HUES64 (cell line): ENCODE data around the gene PLEKHM2.

Experiments
- H3K27ac ChIP-seq: 2 replicates; pipeline ENCODE4 v1.7.0; 2013; ENCODE audit warnings: low read depth, low read length, inconsistent platforms
- H3K27me3 ChIP-seq: 2 replicates; pipeline ENCODE4 v1.6.1; 2013; ENCODE audit warnings: mild to moderate bottlenecking, low read length; ENCODE audit not compliant: insufficient read depth
- H3K36me3 ChIP-seq: 2 replicates; pipeline ENCODE4 v1.6.1; 2013; ENCODE audit warnings: mild to moderate bottlenecking, low read length; ENCODE audit not compliant: insufficient read depth
- H3K4me1 ChIP-seq: 2 replicates; pipeline ENCODE4 v1.6.1; 2013; ENCODE audit warnings: mild to moderate bottlenecking, low read length, moderate library complexity; ENCODE audit not compliant: insufficient read depth
- H3K4me3 ChIP-seq: 2 replicates; pipeline ENCODE4 v1.5.1; 2013; ENCODE audit warnings: mild to moderate bottlenecking, low read length, moderate library complexity
- H3K9ac ChIP-seq: 2 replicates; pipeline ENCODE4 v1.6.1; 2013; ENCODE audit warnings: mild to moderate bottlenecking, low read depth, low read length
- H3K9me3 ChIP-seq: 2 replicates; pipeline ENCODE4 v1.6.1; 2013; ENCODE audit warnings: low read depth, low read length; ENCODE audit not compliant: insufficient read depth
- WGBS: fragments of 150-250, 120-280 bp; methylation state at CpG from one replicate; pipeline ENCODE4 v1.1.7; 2013; ENCODE audit warnings: missing lambda C conversion rate; 5-methylcytosine and 5-hydroxymethylcytosine counted together

PLEKHM2 gene

GRCh38 chr1:15744122-15744679 lies 60.1 kb downstream of the PLEKHM2 start:
- H3K36me3 ChIP-seq, result no peaks in the 10 kb centered on the region
- no peaks in the 10 kb centered on the region for H3K9me3 ChIP-seq
- H3K9ac ChIP-seq, result no peak overlapping the region
- H3K27ac ChIP-seq, result no peak overlapping the region
- 89% methylated on average over 30 of the region's 30 CpGs for WGBS
- H3K4me1 ChIP-seq, result 0 out of 2 replicates have a peak, but pooled peaks cover 1% of the 10 kb centered on the region
- H3K27me3 ChIP-seq, result no peaks in the 10 kb centered on the region
- H3K4me3 ChIP-seq, result no peak overlapping the region

GRCh38 chr1:15747378-15747777 lies 63.3 kb downstream of the PLEKHM2 start:
- Histone ChIP-seq H3K9ac (no peak overlapping the region), H3K36me3 (no peaks in the 10 kb centered on the region), H3K4me1 (peaks cover 9% of the 10 kb centered on the region; the same call in 1 of the 2 replicates), H3K27me3 (no peaks in the 10 kb centered on the region), H3K9me3 (no peaks in the 10 kb centered on the region), H3K4me3 (no peak overlapping the region), H3K27ac (no peak overlapping the region)
- 84% methylated on average over 8 of the region's 8 CpGs for WGBS

GRCh38 chr1:15748264-15748663 lies 64.1 kb downstream of the PLEKHM2 start:
- Histone ChIP-seq H3K27ac (no peak overlapping the region), H3K9me3 (no peaks in the 10 kb centered on the region), H3K4me1 (peaks cover 9% of the 10 kb centered on the region; the same call in 1 of the 2 replicates), H3K9ac (no peak overlapping the region), H3K4me3 (no peak overlapping the region), H3K27me3 (no peaks in the 10 kb centered on the region), H3K36me3 (no peaks in the 10 kb centered on the region)
- 93% methylated on average over 5 of the region's 5 CpGs for WGBS

GRCh38 chr1:15748690-15749398 lies 64.7 kb downstream of the PLEKHM2 start:
- no peak overlapping the region for H3K4me3 ChIP-seq
- no peaks in the 10 kb centered on the region for H3K27me3 ChIP-seq
- H3K9ac ChIP-seq, result no peak overlapping the region
- H3K36me3 ChIP-seq, result no peaks in the 10 kb centered on the region
- H3K27ac ChIP-seq, result no peak overlapping the region
- H3K4me1 ChIP-seq, result peaks cover 9% of the 10 kb centered on the region; the same call in 1 of the 2 replicates
- 89% methylated on average over 10 of the region's 10 CpGs for WGBS
- H3K9me3 ChIP-seq, result no peaks in the 10 kb centered on the region

- Histone ChIP-seq H3K9ac (no peak overlapping the region), H3K4me3 (no peak overlapping the region), H3K4me1 (peaks cover 9% of the 10 kb centered on the region; the same call in 1 of the 2 replicates), H3K9me3 (no peaks in the 10 kb centered on the region), H3K27ac (no peak overlapping the region), H3K36me3 (no peaks in the 10 kb centered on the region), H3K27me3 (no peaks in the 10 kb centered on the region)
- 76% methylated on average over 19 of the region's 19 CpGs for WGBS
Observed at GRCh38 chr1:15749399-15750291, 65.5 kb downstream of the PLEKHM2 start.

- no peak overlapping the region for H3K4me3 ChIP-seq
- no peaks in the 10 kb centered on the region for H3K9me3 ChIP-seq
- no peak overlapping the region for H3K9ac ChIP-seq
- 83% methylated on average over 12 of the region's 12 CpGs for WGBS
- peaks cover 15% of the 10 kb centered on the region; the same call in 1 of the 2 replicates for H3K4me1 ChIP-seq
- H3K36me3 ChIP-seq, result no peaks in the 10 kb centered on the region
- no peak overlapping the region for H3K27ac ChIP-seq
- H3K27me3 ChIP-seq, result no peaks in the 10 kb centered on the region
Observed at GRCh38 chr1:15750924-15751323, 66.8 kb downstream of the PLEKHM2 start.

- no peaks in the 10 kb centered on the region for H3K27me3 ChIP-seq
- WGBS, result 91% methylated on average over 10 of the region's 10 CpGs
- H3K9ac ChIP-seq, result no peak overlapping the region
Observed at GRCh38 chr1:15751717-15752116, 67.6 kb downstream of the PLEKHM2 start.

GRCh38 chr1:15753776-15754175 lies 69.7 kb downstream of the PLEKHM2 start:
- Histone ChIP-seq H3K36me3 (no peaks in the 10 kb centered on the region), H3K9ac (no peak overlapping the region), H3K4me3 (no peak overlapping the region), H3K27ac (no peak overlapping the region), H3K27me3 (no peaks in the 10 kb centered on the region), H3K9me3 (no peaks in the 10 kb centered on the region), H3K4me1 (peaks cover 35% of the 10 kb centered on the region)
- WGBS, result 94% methylated on average over 10 of the region's 10 CpGs

More at GRCh38 chr1:15751717-15752116, 67.6 kb downstream of the PLEKHM2 start:
- no peaks in the 10 kb centered on the region for H3K36me3 ChIP-seq
- H3K9me3 ChIP-seq, result no peaks in the 10 kb centered on the region
- no peak overlapping the region for H3K27ac ChIP-seq
- no peak overlapping the region for H3K4me3 ChIP-seq
- peaks cover 22% of the 10 kb centered on the region for H3K4me1 ChIP-seq

- Histone ChIP-seq H3K4me3 (no peak overlapping the region), H3K9me3 (no peaks in the 10 kb centered on the region), H3K27me3 (no peaks in the 10 kb centered on the region), H3K4me1 (peaks cover 26% of the 10 kb centered on the region), H3K9ac (no peak overlapping the region), H3K27ac (no peak overlapping the region), H3K36me3 (no peaks in the 10 kb centered on the region)
- WGBS, result 87% methylated on average over 2 of the region's 2 CpGs
Observed at GRCh38 chr1:15755021-15755645, 71.0 kb downstream of the PLEKHM2 start.

GRCh38 chr1:15755646-15756040 lies 71.5 kb downstream of the PLEKHM2 start:
- H3K27me3 ChIP-seq, result no peaks in the 10 kb centered on the region
- H3K9me3 ChIP-seq, result no peaks in the 10 kb centered on the region
- H3K27ac ChIP-seq, result no peak overlapping the region
- H3K9ac ChIP-seq, result no peak overlapping the region
- H3K36me3 ChIP-seq, result no peaks in the 10 kb centered on the region
- no peak overlapping the region for H3K4me3 ChIP-seq
- peaks cover 29% of the 10 kb centered on the region for H3K4me1 ChIP-seq
- 82% methylated on average over 4 of the region's 4 CpGs for WGBS
